ENCODE results near the gene WDCP.

Gene WDCP

DNA sequence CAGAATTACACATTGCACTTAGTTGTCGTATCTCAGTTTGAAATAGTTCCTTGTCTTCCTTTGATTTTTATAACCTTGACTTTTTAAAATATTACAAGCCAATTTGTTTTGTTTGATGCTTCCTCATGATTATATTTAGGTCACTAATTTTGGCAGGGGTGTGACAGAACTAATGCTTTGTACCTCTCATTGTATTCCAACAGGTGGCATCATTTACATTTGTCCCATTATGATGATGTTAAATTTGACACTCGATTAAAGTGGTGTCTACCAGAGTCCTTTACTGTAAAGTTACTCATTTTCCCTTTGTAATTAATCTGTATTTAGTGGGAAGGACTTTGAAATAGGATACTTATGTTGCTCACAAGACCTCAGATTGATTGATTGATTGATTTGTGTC lies 58.8 kb downstream of the WDCP start:
- no peak for DNase-seq
